ENCODE data around the gene LAMC2. TPM values are rescaled to one million over a fixed set of nuclear protein-coding genes. Genes with fewer than 3 reads are reported as not detected.

Gene LAMC2
- total RNA-seq, 1 experiment from 2014 or later, result 884 TPM

DNA sequence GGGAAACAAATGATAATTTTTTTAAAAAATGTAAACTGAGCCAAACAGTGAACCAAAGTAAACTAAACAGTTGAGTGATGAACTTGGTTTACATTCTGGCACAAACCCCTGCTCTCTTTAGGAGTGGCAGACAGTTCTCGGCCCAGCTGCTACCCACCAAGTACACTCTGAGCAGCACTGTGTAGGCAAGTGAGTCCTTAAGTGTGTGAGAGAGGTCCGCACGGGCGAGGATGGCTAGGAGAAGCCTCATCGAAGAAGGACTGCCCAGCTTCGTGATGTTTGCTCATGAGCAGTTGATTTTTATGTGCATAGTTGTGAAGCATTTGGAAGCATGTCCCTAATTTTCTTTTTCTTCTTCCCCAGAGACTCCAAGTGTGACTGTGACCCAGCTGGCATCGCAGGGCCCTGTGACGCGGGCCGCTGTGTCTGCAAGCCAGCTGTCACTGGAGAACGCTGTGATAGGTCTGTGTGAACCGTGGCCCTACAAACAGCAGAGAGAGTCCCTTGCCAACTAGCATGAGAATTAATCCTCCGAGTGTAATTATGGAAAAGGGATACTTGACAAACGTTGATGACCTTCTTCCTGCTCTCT lies 32.1 kb downstream of the LAMC2 start:
- Mint-ChIP-seq H3K27ac (ENCODE audit: low read depth, unreplicated experiment) (peak overlapping the region; percentile 57), H3K4me3 (ENCODE audit: unreplicated experiment) (no peak overlapping the region), H3K27me3 (ENCODE audit: insufficient read depth, unreplicated experiment) (no peaks in the 10 kb centered on the region), H3K36me3 (ENCODE audit: insufficient read depth, unreplicated experiment) (peaks cover 68% of the 10 kb centered on the region), H3K9me3 (ENCODE audit: unreplicated experiment) (no peaks in the 10 kb centered on the region), H3K4me1 (ENCODE audit: insufficient read depth, unreplicated experiment) (peaks cover 23% of the 10 kb centered on the region)
- ChIA-PET CTCF (interaction anchor here (1.7 to 4.9 kb wide), 3 partner anchors 11 to 100 kb away, joined by 5 to 33 read pairs (median 6); no protein-coding TSS in a partner anchor), POLR2A (interaction anchor here (1.3 to 1.6 kb wide), 2 partner anchors 10 to 50 kb away, joined by 4 read pairs; no protein-coding TSS in a partner anchor)
- TF ChIP-seq CTCF (IDR thresholded peaks at IDR 0.05; ENCODE audit: unreplicated experiment), result no peak
- BruUV-seq (replicated peaks), result no TSS peak
- intact Hi-C loops (cut with micrococcal nuclease), result no loop called here
- DNase-seq (ENCODE audit: unreplicated experiment), result no peak

DNA sequence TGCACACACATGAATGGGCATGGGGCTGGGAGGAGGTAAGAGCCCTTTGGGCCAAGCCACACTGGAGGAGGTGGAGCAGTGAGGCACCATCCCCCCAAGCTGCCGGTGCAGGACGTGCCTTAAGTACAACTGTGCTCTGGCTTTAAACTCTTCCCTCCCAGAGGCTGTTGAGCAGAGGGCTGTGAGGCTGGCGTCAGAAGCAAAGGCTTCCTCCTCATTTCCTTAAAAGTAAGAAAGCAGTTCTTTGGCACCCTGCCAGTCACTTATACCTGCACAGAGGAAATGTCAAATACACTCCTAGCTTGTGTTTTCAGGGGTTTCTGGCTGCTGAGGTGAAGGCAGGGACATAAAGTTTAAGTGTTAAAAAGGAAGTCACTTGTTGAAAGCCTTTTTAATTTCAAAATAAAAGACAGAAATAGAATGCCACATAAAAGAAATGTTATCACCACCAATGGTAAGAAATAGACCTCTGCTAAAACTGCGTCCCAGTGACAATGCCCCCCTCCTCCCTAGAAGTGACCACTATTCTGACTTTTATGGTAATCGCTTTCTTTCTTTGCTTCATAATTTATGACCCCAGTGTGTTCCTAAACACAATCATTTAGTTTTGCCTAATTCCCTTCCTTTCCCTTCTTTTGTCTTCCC lies 33.0 kb downstream of the LAMC2 start:
- Mint-ChIP-seq H3K4me3 (ENCODE audit: unreplicated experiment) (no peak overlapping the region), H3K27ac (ENCODE audit: low read depth, unreplicated experiment) (peak overlapping the region; percentile 57), H3K4me1 (ENCODE audit: insufficient read depth, unreplicated experiment) (peaks cover 21% of the 10 kb centered on the region), H3K36me3 (ENCODE audit: insufficient read depth, unreplicated experiment) (peaks cover 64% of the 10 kb centered on the region), H3K27me3 (ENCODE audit: insufficient read depth, unreplicated experiment) (no peaks in the 10 kb centered on the region), H3K9me3 (ENCODE audit: unreplicated experiment) (no peaks in the 10 kb centered on the region)
- CTCF ChIA-PET, result interaction anchor here (1.7 to 4.9 kb wide), 4 partner anchors 10 to 99 kb away, joined by 5 to 33 read pairs (median 7); no protein-coding TSS in a partner anchor
- intact Hi-C loops (cut with micrococcal nuclease), result no loop called here
- POLR2A ChIA-PET, result interaction anchor here (0.7 to 1.6 kb wide), 3 partner anchors 9 to 362 kb away, joined by 3 to 5 read pairs (median 4); no protein-coding TSS in a partner anchor
- no peak for DNase-seq (ENCODE audit: unreplicated experiment)
- TF ChIP-seq CTCF (IDR thresholded peaks at IDR 0.05; ENCODE audit: unreplicated experiment), result no peak
- no TSS peak for BruUV-seq (replicated peaks)

GRCh38 chr1:183219616-183220009 lies 33.5 kb downstream of the LAMC2 start:
- Mint-ChIP-seq H3K9me3 (ENCODE audit: unreplicated experiment) (no peaks in the 10 kb centered on the region), H3K27ac (ENCODE audit: low read depth, unreplicated experiment) (peak overlapping the region; percentile 30), H3K36me3 (ENCODE audit: insufficient read depth, unreplicated experiment) (peaks cover 59% of the 10 kb centered on the region), H3K4me3 (ENCODE audit: unreplicated experiment) (no peak overlapping the region), H3K27me3 (ENCODE audit: insufficient read depth, unreplicated experiment) (no peaks in the 10 kb centered on the region), H3K4me1 (ENCODE audit: insufficient read depth, unreplicated experiment) (peaks cover 15% of the 10 kb centered on the region)
- POLR2A ChIA-PET, result interaction anchor here (0.7 to 1.6 kb wide), 3 partner anchors 8 to 362 kb away, joined by 3 to 5 read pairs (median 4); no protein-coding TSS in a partner anchor
- TF ChIP-seq CTCF (IDR thresholded peaks at IDR 0.05; ENCODE audit: unreplicated experiment), result no peak
- DNase-seq (ENCODE audit: unreplicated experiment), result no peak
- TSS peak; percentile 0 for BruUV-seq (replicated peaks)
- CTCF ChIA-PET, result interaction anchor here (1.0 to 4.9 kb wide), 4 partner anchors 10 to 98 kb away, joined by 3 to 33 read pairs (median 7); no protein-coding TSS in a partner anchor
- intact Hi-C loops (cut with micrococcal nuclease), result no loop called here

GRCh38 chr1:183222909-183223308 lies 36.8 kb downstream of the LAMC2 start:
- intact Hi-C loops (cut with micrococcal nuclease), result no loop called here
- H3K27me3 Mint-ChIP-seq (ENCODE audit: insufficient read depth, unreplicated experiment), result no peaks in the 10 kb centered on the region
- peaks cover 13% of the 10 kb centered on the region for H3K4me1 Mint-ChIP-seq (ENCODE audit: insufficient read depth, unreplicated experiment)
- no peak for DNase-seq (ENCODE audit: unreplicated experiment)
- POLR2A ChIA-PET, result interaction anchor here (0.6 to 2.1 kb wide), 6 partner anchors 8 to 37 kb away, joined by 3 to 7 read pairs (median 4); no protein-coding TSS in a partner anchor
- H3K9me3 Mint-ChIP-seq (ENCODE audit: unreplicated experiment), result no peaks in the 10 kb centered on the region
- CTCF ChIA-PET, result interaction anchor here (0.6 to 1.6 kb wide), 6 partner anchors 12 to 447 kb away, joined by 3 to 5 read pairs (median 4); no protein-coding TSS in a partner anchor
- no peak for TF ChIP-seq CTCF (IDR thresholded peaks at IDR 0.05; ENCODE audit: unreplicated experiment)
- no peak overlapping the region for H3K4me3 Mint-ChIP-seq (ENCODE audit: unreplicated experiment)
- no TSS peak for BruUV-seq (replicated peaks)
- no peak overlapping the region for H3K27ac Mint-ChIP-seq (ENCODE audit: low read depth, unreplicated experiment)
- peaks cover 63% of the 10 kb centered on the region for H3K36me3 Mint-ChIP-seq (ENCODE audit: insufficient read depth, unreplicated experiment)

Measured in MCF 10A (cell line).